UCSD-AML1 (cell line): Measurements from ENCODE around the gene MGMT.

Source experiments
- DNase-seq: peaks from one replicate; lab custom pipeline; 2025; ENCODE audit not compliant: unreplicated experiment; lab: John Stamatoyannopoulos, UW

Gene MGMT

DNA sequence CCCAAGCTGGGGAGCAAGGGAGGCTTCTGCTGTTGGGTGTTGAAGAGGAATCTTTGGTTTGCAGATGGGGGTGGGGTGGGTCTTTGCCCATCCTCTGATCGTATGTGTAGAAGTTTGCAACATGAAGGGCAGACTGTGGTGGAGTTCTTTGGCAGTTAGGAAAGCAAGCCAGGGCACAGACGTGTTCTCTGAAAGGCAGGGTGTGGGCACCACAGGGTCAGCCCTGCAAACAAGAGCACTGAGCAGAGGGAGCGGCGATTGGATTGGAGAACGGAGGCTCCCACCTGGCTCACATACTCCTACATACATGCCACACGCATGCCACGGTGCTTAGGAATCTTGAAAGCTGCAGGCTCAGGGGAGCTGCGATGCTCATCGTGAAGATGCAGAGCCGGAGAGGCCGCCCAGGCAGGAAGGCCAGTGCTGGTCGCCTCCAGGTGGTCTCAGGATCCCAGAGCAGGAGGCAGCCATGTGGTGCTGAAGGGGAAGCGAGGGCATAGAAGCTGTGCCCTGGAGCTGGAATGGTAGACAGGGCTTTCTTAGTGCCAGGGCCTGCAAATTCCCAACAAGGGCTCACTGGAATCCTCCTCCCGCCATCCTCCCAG lies 149.0 kb downstream of the MGMT start:
- DNase-seq = no peak

DNA sequence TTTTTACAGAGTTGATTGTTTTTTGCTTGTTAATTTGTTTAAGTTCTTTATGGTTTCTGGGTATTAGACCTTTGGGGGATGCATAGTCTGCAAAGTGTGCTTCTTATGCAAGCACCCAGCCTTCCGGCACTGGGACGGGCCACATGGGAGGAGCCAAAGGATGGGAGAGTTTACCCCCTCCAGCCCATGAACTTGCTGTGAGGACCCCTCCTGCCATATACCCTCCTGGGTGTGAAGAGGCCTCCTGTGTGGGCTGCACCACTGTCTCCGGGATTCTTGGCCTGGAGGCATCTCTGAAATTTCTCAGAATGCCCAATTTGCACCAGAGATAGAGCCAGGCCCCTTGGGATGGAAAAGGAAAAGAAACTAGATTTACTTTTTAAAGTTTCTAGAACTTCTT lies 150.7 kb downstream of the MGMT start:
- DNase-seq = no peak

DNA sequence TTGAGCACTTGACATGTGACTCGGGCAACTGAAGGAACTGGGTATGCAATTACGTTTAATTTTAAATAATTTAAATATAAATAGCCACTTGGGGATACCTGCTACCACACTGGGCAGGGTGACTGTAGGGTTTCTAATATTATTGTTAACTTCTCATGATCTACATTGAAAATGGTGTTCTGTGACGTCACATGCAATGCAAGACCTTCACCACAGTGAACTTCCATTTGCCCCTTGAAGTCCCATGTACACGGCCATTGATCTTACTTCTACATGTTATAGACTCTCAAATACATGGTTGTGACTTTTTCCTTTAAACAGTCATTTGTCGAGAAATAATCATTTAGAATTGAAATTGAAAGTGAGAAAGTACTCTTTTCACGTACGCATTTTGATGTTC lies 154.0 kb downstream of the MGMT start:
- DNase-seq = no peak

DNA sequence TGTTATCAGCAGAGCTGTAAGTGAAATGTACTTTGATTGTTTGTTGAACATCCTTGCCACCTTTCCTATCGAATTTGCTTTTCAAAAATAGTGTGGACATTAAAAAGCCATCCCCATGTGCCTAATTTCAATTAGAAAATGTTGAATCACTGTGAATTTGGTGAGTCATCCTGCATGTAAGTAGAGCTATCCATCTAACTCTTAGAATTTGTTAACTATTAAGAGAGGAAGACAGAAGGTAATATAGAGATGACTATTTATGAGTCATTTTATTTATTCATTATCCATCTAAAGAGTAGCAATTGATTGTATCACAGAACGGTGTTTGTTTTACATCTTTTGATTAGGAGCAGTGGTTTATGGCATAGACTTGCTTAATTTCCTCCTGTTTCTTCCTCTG lies 154.7 kb downstream of the MGMT start:
- DNase-seq = no peak

DNA sequence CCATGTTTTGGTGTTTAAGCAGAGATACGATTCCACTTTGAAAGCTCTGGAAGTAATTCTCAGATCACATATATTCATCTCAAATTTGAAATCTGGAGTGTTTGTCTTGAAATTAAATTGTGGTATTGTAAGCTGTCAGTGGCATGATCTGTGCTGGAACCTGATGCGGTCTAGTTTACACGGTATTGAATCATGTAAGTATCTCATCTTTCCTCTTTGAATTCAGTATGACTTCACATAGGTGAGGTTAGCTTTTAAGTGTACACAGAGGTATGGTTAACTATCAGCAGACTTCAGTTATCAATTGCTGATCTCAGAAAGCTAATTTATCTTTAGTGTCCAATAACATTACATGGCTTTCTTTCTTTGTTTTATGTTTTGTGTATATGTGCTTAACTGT lies 155.2 kb downstream of the MGMT start:
- DNase-seq = no peak

DNA sequence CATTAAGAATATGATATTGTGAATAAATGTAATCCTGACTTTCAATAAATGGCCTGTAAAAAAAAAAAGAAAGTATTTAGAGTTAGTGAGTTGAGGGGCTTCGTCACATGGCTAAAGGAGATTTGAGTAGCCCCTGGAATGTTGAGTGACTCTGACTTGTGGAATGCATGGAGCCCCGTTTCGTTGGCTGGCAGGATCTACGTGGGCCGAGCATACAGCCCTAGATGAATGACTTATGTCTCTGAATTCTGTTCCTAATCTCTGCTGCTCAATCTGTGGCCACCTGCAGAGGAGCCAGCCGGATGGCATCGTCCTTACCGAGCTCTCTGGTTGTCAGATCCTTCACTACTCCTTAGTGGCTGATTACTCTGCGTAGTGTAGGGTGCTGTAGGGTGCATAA lies 155.7 kb downstream of the MGMT start:
- no peak for DNase-seq

DNA sequence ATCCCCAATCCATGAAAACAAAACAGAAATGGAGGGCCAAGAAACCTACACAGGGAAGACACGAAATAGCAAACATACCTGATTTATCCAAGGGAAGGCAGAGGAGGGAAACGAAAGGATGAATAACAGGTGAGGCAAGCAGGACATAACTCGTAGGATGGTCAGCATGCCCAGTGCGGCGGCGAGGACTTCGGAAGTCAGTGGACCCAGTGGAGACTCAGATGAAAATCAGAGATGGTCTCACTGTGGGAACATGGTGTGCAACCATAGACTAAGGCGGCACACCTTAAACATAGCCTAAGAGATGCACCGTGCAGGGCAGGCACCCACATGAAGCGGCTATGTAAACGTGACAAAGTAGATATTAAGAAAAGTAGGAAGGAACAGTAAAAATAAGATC lies 157.5 kb downstream of the MGMT start:
- no peak for DNase-seq

DNA sequence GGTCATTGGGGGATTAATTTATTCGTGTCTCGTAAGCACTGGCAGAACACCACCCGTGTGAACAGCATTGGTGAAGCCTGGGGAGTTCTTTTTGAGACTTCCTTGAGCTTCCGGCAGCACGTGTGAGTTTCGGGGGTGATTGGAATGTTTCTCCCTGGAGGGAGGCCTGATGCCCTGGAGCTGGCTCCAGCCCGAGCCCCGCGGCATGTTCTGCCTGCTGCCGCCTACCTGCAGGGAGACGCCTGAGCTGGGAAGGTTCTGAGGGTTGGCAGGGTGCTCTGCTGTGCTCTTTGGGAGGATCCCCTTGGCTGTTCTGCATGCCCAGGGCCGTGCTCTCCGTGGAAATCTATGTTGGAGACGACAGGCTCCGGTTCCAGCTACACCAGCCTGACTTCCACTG lies 159.3 kb downstream of the MGMT start:
- DNase-seq = no peak

DNA sequence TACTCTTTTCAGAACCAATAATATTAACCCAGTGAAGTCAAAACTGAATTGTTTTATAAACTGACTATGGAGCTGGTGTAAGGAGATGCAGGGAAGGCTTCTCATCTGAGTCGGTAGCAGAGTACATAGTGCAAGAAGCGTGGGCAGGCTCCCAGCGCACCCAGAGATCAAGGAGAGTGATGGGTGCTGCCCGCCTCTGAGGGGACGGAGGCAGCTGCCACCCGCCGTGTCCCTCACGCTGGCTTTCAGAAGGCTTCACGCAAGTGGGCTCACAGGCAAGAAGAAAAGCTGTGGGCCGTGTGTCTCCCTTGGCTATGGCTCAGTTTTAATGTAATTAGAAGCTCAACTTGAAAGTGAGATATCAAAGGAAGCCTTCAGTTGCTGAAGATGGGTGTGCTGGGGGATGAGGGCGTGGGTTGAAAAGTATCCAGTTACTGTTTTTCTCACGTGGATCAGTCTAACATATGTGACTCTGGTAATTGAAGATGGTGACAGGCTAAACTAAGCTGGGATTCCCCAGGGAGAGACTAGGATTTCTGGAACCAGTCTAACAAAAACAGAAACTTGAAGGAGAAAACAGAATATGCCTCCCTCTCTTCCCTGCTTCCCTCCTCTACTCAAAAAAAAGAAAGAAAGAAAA lies 159.9 kb downstream of the MGMT start:
- DNase-seq = no peak

DNA sequence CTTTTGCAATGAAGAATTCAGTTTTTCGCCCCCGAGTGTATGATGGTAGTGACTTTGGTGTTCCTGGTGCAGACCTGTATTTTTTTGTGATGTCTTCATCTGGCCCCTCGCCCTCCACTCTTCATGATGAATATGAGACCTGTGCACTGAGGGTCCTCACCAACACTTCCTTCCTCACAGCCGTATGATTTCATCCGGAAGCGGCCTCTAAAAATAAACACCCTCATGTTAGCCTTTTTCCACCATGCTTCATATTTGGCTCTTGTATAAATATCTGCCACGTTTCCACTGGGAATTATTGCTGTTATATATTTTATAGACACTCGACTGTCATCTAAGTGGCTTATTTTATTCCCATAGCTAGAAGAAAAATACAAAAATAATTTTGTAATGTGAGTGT lies 160.4 kb downstream of the MGMT start:
- no peak for DNase-seq

DNA sequence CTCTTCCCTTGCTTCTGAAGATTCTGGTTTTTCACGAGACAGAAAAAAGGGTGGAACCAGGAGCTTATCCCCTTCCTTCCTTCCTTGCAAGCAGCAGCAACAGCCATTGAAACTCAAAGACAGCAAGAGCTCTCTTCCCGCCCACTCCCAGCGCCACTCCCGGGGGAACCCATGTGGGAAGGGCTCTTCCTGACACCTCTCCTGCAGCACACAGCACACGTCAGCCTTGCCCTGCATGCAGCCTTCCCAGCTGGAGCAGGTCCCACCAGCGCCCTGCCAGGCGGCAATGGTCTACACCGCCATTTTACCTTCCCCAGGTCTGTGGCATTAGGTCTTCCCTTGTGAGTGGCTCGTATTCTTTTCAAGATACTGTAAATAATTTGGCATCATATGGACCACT lies 161.8 kb downstream of the MGMT start:
- DNase-seq = no peak

DNA sequence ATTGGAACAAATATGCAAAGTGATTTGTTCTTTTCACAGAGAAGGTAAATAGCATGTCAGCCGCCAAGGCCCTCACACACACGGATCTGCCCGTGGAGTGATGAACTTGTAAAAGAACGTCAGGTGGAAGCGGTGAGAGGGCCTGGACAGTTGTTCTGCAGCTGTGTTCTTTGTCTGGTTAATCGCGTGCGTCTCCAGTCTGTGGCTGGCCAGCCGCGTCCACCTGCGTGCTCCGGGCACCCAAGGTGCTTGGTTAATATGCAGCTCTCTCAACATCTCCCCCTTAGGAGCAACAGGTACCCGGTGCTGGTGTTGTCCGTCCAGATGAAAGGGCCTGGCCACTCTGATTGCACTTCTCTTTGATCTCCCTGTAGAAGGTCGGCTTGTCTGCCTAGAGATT lies 162.9 kb downstream of the MGMT start:
- DNase-seq = no peak

DNA sequence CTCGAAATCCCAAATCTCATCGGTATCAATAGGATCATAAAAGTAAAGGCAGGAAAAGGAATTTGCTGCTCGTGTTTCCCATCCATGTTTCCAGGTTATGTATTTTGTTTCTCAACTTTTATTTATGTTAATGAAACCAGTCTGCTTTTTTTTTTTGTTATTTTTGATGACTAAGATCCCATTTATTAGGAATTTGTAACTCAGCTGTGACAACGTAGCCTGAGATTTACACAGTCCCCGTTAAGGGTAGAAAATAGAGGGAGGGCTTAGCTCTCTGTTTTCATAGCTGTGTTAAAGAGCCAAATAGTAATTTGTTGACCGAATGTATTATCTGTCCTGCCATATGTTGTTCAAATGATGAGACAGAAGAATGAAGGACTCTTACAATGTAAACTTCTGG lies 164.0 kb downstream of the MGMT start:
- DNase-seq = no peak

DNA sequence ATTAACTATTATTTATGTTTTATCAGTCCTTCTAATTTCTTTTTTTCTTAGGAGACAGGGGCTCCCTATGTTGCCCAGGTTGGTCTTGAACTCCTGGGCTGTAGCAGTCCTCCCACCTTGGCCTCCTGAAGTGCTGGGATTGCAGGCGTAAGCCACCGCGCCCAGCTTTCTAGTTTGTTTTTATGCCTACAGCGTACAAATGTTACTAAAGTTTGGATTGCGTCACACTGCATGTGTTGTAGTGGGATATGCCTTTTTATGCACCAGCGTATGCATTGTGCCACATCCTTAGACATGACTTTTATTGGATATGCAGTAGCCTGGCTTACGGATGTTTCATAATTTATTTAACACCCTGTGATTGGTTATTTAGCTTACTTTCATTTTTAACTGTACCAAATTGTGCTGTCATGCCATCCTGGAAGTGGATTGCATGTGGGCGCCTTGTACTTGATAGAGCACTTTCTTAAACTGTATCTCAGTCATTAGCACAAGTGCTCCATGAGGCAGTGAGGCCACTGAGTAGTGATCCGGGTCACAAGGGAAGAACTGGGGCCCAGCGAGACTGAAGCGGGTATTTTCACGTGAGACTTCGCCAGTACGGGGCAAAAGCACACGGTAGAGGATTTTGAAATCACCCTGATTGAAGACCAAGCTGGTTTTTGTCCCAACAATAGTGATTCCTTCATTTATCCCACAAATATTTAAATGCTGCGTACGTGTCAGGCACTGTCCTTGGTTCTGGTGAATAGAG lies 165.0 kb downstream of the MGMT start:
- DNase-seq = no peak

DNA sequence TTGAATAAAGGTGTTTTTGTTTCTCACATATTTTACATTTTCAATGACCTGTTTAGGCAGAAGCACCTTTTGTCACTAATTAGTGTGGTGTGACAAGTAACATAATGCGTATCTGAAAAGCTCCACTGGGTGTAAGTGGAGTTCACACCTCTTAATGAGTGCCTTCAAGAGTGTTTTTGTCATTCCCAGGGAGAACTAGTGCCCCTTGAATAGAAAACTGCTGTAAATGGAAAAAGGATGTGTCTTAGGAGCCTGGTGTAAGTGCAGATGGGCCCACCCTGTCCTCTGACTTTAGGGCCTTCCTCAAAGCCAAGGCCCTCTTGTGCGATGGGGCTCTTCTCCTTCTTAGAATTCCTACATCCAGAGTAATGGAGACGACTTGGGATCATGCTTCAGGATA lies 170.0 kb downstream of the MGMT start:
- no peak for DNase-seq

DNA sequence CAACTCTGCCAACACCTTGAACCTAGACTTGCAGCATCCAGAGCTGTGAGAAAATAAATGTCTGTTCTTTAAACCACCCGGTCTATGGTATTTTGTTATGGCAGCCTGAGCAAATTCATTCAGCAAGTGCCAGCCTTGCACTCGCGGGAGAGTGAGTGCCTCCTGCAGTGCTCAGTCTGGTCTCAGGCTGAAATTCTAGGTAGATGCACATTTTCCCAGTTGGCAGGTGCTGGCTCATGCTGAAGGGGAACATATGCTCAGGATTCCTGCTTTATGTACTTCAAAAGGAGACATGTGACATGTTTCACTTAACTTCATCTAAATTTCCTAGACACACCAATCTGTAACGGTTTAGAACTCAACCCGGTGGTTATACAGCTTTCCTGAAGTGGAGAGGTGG lies 170.8 kb downstream of the MGMT start:
- no peak for DNase-seq

DNA sequence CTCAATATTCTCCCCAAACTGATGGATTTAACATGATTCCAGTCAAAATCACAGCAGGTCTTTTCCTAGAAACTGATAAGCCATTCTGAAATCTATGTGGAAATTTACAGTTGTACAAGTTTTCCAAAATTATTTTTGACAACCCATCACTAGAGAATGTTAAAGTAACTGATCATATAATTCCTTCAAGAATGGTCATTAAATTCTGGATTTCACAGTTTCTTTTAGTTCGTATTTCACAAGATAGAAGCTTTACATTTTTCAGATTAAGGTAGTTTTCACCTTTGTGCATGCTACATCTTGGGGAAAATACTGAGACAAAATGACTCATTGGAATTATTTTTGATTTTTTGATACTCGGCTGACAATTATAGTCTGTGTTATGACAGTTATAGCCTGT lies 174.3 kb downstream of the MGMT start:
- no peak for DNase-seq

DNA sequence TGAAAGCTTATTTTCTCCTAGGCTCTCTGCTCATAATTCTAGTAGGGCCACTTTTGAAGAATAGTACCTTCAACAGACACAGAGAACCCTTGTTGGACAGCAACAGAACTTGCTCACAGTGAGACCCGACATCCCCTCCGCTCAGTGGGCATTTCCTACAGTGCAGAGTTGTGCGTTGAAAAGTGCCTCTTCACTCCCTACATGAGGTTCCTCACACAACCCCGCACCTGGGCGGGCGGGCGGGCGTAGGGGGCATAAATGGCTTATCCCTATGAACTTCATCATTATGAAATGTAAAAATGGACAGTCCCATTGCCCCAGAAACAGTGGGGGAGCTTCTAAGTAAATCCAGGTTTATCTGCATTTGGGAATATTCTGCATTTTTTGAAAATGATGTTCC lies 174.9 kb downstream of the MGMT start:
- DNase-seq = no peak

DNA sequence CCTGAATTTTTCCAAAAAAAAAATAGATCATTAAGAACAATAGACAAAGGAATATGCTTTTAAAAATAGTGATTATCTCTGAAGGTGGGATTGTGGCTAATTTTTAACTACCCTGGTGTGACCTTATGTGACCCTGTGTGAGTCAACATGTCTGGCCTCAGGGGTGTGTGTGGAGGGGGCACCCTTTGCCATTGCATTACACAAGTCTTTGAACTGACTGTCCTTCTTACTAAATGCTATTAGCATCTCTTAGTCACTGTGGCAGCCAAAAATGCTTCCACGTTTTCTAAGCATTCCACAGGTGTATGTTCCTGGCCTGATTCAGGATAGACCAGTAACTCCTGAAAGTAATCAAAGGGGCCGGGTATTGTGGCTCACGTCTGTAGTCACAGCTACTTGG lies 175.4 kb downstream of the MGMT start:
- no peak for DNase-seq

DNA sequence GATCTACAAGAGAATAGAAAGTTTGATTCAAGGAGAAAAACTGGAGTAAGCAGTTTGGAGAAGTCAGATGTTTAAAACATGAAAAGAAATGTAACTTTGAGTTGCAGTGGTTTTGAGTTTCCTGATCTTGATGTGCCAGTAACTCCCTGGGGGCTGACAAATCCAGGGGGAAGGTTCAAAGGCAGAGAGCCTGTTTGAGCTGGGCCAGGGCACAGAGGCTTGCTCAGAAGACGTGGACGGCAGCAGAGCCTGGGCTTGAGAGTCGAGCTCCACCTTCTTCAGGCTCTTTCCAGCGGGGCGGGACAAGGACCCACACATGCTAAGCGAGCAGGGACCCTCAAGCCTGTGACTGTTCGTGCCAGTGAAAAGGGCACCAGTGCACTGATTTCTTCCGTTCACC lies 176.2 kb downstream of the MGMT start:
- no peak for DNase-seq

DNA sequence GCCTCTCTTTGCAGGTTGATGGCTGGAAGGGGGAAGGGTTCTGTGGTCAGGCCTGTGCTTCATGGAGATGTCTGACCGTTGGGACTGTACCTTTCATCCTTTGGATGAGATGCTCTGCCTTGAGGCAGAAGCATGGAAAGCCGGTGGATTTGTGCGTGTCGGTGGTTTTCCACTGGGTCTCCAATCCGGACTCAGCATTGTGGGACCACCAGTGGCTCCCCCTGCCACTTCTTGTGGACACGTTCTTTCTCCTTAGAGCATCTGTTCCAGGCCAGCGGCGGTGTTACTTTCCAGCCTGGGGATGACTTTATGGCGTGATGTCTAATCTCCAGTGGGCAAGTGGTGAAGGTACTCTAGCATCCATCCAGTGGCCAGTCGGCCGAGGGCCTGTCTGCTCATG lies 178.4 kb downstream of the MGMT start:
- no peak for DNase-seq

DNA sequence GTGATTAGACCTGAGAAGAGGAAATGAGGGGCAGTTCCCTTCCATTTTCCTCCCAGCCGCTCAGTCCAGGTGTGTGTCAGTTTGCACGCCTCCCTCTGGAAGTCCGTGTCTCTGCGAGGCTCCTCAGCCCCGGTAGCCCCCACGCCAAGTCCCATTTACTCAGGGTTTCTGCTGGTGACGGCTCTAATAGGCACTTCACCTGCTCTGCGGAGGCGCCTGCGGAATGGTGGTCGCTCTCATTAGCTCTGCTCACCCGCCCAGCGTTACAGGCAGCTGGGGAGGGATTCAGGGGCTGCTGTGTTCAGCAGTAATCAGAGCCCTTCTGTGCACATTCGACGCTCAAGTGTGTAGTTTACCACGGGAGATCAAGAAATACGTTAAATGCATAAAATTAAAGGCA lies 179.9 kb downstream of the MGMT start:
- no peak for DNase-seq

DNA sequence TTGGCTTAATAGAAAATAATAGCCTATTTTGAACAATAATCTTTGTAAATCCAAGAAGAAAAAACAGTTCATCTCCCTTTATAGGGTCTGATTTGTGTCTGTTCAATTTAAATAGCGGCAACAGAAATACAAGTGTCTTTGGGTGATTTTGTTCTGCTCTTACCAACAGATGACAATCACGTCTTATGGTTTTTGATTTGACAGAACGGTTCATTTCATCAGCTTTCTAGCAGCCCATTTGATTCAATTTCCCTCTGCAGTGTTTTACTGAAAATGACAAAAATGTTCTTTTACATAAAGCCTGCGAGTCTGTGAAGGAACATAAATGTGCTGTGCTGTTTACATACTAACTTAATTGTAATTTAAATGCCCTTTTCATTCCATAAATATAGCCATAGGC lies 180.5 kb downstream of the MGMT start:
- DNase-seq = no peak
